ENCODE measurements around the gene RIT2. TPM values are rescaled to one million over a fixed set of nuclear protein-coding genes. Genes with fewer than 3 reads are reported as not detected.
"Not testable (repeated sequence)": the region's sequence is repeated elsewhere in the genome, so short reads cannot be mapped to it uniquely, and the experiment has no call there.

RIT2 gene
- total RNA-seq, 1 donor = not detected

- no peak for DNase-seq (ENCODE audit: low read depth)
- TF ChIP-seq CTCF (IDR thresholded peaks at IDR 0.05; ENCODE audit: insufficient read depth, low read length) = no peak
- H3K4me3 ChIP-seq (ENCODE audit: low read depth, low read length) = no peak overlapping the region
These were observed 301.3 kb downstream of the RIT2 start for GRCh38 chr18:42814184-42814583.

- no peak for DNase-seq (ENCODE audit: low read depth)
- H3K4me3 ChIP-seq (ENCODE audit: low read depth, low read length) = no peak overlapping the region
- TF ChIP-seq CTCF (IDR thresholded peaks at IDR 0.05; ENCODE audit: insufficient read depth, low read length) = no peak
These were observed 301.9 kb downstream of the RIT2 start for GRCh38 chr18:42813570-42813969.

- H3K4me3 ChIP-seq (ENCODE audit: low read depth, low read length) = no peak overlapping the region
- no peak for TF ChIP-seq CTCF (IDR thresholded peaks at IDR 0.05; ENCODE audit: insufficient read depth, low read length)
- DNase-seq (ENCODE audit: low read depth) = no peak
These were observed 307.6 kb downstream of the RIT2 start for GRCh38 chr18:42807887-42808286.

GRCh38 chr18:42801706-42802105, 313.8 kb downstream of the RIT2 start:
- H3K4me3 ChIP-seq (ENCODE audit: low read depth, low read length) = no peak overlapping the region
- TF ChIP-seq CTCF (IDR thresholded peaks at IDR 0.05; ENCODE audit: insufficient read depth, low read length) = no peak
- DNase-seq (ENCODE audit: low read depth) = peak; percentile 61

GRCh38 chr18:42798606-42799170, 316.8 kb downstream of the RIT2 start:
- no peak for TF ChIP-seq CTCF (IDR thresholded peaks at IDR 0.05; ENCODE audit: insufficient read depth, low read length)
- no peak for DNase-seq (ENCODE audit: low read depth)
- no peak overlapping the region for H3K4me3 ChIP-seq (ENCODE audit: low read depth, low read length)

- H3K4me3 ChIP-seq (ENCODE audit: low read depth, low read length); DNase-seq (ENCODE audit: low read depth): not testable (repeated sequence)
These were observed 320.2 kb downstream of the RIT2 start for GRCh38 chr18:42795213-42795789.

GRCh38 chr18:42792731-42793130, 322.8 kb downstream of the RIT2 start:
- TF ChIP-seq CTCF (IDR thresholded peaks at IDR 0.05; ENCODE audit: insufficient read depth, low read length) = no peak
- no peak overlapping the region for H3K4me3 ChIP-seq (ENCODE audit: low read depth, low read length)
- DNase-seq (ENCODE audit: low read depth) = peak; percentile 1
